ENCODE results near the gene GRIPAP1.

GRIPAP1 gene

DNA sequence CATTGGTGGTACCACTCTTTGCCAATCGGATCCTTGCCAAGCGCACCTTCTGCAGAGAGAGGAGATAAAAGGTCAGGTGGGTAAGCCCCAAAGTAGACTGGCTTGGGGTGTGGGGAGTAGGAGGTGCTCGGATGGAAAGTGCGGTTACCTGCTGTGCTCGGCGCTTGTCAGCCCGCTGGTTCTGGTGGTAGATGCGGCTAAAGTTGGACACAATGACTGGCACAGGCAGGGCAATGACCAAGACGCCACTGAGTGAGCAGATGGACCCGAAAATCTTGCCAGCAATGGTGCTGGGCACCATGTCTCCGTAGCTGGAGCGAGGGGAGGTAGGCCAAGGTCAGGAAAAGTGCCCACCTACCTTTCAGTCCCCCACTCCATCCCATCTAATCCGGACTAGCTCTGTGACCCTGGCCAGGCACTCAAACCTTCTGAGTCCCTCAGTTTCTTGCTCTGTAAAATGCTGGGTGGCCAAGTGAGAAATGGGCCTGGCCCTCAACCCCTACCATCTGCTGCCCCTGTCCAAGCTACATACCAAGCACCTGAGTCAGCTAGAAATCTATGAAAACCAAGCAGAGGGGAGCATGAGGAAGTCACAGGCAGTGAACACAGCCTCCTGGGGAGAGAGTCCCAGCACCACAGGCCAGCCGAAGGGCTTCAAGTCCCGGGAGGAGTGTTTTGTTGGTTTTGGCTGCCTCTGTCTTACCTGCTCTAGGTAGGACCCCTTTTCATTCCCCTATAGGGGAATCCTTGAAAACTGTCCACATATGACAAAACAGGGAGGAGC lies 35.1 kb downstream of the GRIPAP1 start:
- Histone ChIP-seq H3K27me3 (ENCODE audit: low read length) (no peaks in the 10 kb centered on the region), H3K4me2 (ENCODE audit: low read depth, low read length, poor library complexity, severe bottlenecking) (no peak overlapping the region), H3K27ac (ENCODE audit: low read depth, low read length) (no peak overlapping the region), H4K20me1 (ENCODE audit: low read depth, low read length) (no peaks in the 10 kb centered on the region), H3K36me3 (ENCODE audit: low read length) (no peaks in the 10 kb centered on the region), H3F3A (ENCODE audit: insufficient read depth) (no peaks in the 10 kb centered on the region), H3K79me2 (ENCODE audit: insufficient read depth, low read length) (no peaks in the 10 kb centered on the region), H3K4me3 (ENCODE audit: insufficient read depth, low read length, poor library complexity, severe bottlenecking) (no peak overlapping the region), H2AFZ (ENCODE audit: low read depth, low read length, severe bottlenecking) (no peak overlapping the region), H3K9ac (ENCODE audit: low read length) (no peak overlapping the region), H3K9me2 (replicated peaks; ENCODE audit: insufficient read depth, low read length) (no peaks in the 10 kb centered on the region), H3K9me3 (ENCODE audit: insufficient read depth, low read length) (no peaks in the 10 kb centered on the region)
- TF ChIP-seq, protein P1, sequence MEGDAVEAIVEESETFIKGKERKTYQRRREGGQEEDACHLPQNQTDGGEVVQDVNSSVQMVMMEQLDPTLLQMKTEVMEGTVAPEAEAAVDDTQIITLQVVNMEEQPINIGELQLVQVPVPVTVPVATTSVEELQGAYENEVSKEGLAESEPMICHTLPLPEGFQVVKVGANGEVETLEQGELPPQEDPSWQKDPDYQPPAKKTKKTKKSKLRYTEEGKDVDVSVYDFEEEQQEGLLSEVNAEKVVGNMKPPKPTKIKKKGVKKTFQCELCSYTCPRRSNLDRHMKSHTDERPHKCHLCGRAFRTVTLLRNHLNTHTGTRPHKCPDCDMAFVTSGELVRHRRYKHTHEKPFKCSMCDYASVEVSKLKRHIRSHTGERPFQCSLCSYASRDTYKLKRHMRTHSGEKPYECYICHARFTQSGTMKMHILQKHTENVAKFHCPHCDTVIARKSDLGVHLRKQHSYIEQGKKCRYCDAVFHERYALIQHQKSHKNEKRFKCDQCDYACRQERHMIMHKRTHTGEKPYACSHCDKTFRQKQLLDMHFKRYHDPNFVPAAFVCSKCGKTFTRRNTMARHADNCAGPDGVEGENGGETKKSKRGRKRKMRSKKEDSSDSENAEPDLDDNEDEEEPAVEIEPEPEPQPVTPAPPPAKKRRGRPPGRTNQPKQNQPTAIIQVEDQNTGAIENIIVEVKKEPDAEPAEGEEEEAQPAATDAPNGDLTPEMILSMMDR (IDR thresholded peaks at IDR 0.05; ENCODE audit: insufficient read depth, low read length, poor library complexity, severe bottlenecking): no peak
- TF ChIP-seq EZH2phosphoT487 (conservative IDR thresholded peaks at IDR 0.05; ENCODE audit: low read length): no peak

DNA sequence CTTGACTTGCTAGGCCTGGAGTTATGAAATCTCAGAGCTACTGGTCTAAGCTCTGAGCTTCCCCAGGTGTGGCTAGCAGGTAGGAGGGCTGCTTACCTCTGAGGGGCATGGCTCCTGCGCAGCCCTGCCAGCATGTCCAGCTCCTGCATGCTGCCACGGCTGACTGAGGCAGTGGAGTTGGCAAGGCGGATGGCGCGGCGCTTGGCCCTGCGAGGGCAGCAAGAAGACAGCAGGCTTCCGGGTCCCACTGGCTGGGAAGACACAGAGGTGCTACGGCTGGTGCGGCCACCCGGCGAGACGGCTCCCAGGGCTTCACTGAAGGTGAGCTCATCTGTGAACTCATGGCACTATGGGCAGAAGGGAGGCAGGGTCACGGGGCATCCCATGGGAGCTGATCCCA lies 36.1 kb downstream of the GRIPAP1 start:
- Histone ChIP-seq H3F3A (ENCODE audit: insufficient read depth) (no peaks in the 10 kb centered on the region), H4K20me1 (ENCODE audit: low read depth, low read length) (no peaks in the 10 kb centered on the region), H3K9me2 (replicated peaks; ENCODE audit: insufficient read depth, low read length) (no peaks in the 10 kb centered on the region), H2AFZ (ENCODE audit: low read depth, low read length, severe bottlenecking) (no peak overlapping the region), H3K27ac (ENCODE audit: low read depth, low read length) (no peak overlapping the region), H3K36me3 (ENCODE audit: low read length) (no peaks in the 10 kb centered on the region), H3K79me2 (ENCODE audit: insufficient read depth, low read length) (no peaks in the 10 kb centered on the region), H3K27me3 (ENCODE audit: low read length) (no peaks in the 10 kb centered on the region), H3K9me3 (ENCODE audit: insufficient read depth, low read length) (no peaks in the 10 kb centered on the region), H3K9ac (ENCODE audit: low read length) (no peak overlapping the region), H3K4me2 (ENCODE audit: low read depth, low read length, poor library complexity, severe bottlenecking) (no peak overlapping the region), H3K4me3 (ENCODE audit: insufficient read depth, low read length, poor library complexity, severe bottlenecking) (no peak overlapping the region)
- no peak for TF ChIP-seq EZH2phosphoT487 (conservative IDR thresholded peaks at IDR 0.05; ENCODE audit: low read length)
- TF ChIP-seq, protein P1 (IDR thresholded peaks at IDR 0.05; ENCODE audit: insufficient read depth, low read length, poor library complexity, severe bottlenecking): no peak

DNA sequence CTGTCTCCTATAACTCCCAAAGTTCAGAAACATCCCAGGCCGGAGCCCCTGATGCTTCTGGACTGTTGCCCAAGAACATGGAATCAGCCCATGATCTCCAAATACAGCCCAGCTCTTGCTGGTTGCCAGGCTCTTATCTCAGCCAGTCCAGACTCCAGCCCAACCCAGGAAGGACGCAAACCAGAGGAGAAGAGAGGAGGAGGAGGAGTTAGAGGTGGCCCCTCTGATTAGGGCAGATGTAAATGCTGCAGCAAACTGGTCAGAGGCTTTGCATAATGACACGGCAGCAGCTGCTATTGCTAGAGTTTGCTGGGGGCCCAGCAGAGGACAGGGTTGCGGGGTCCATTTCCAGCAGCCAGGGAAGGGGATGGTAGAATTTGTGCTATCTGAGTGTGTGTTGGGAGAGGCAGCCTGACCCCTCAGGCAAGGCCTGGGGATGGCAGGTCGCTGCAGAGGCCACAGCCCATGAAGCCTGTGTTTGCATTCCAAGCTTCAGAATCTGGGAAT lies 40.4 kb downstream of the GRIPAP1 start:
- Histone ChIP-seq H3K9me3 (ENCODE audit: insufficient read depth, low read length) (no peaks in the 10 kb centered on the region), H3K4me2 (ENCODE audit: low read depth, low read length, poor library complexity, severe bottlenecking) (no peak overlapping the region), H3K27me3 (ENCODE audit: low read length) (no peaks in the 10 kb centered on the region), H3K4me3 (ENCODE audit: insufficient read depth, low read length, poor library complexity, severe bottlenecking) (no peak overlapping the region), H3K9ac (ENCODE audit: low read length) (no peak overlapping the region), H3K79me2 (ENCODE audit: insufficient read depth, low read length) (peaks cover 5% of the 10 kb centered on the region; the same call in 1 of the 2 replicates), H2AFZ (ENCODE audit: low read depth, low read length, severe bottlenecking) (no peak overlapping the region), H3K9me2 (replicated peaks; ENCODE audit: insufficient read depth, low read length) (no peaks in the 10 kb centered on the region), H4K20me1 (ENCODE audit: low read depth, low read length) (no peaks in the 10 kb centered on the region), H3K27ac (ENCODE audit: low read depth, low read length) (no peak overlapping the region), H3F3A (ENCODE audit: insufficient read depth) (no peaks in the 10 kb centered on the region), H3K36me3 (ENCODE audit: low read length) (no peaks in the 10 kb centered on the region)
- TF ChIP-seq, protein P1 (IDR thresholded peaks at IDR 0.05; ENCODE audit: insufficient read depth, low read length, poor library complexity, severe bottlenecking): no peak
- no peak for TF ChIP-seq EZH2phosphoT487 (conservative IDR thresholded peaks at IDR 0.05; ENCODE audit: low read length)

Measured in SU-DHL-6 (cell line).